Mucosa of descending colon (tissue), 3 donors: ENCODE data around the gene ZNF132. TPM values are rescaled to one million over a fixed set of nuclear protein-coding genes. Genes with fewer than 3 reads are reported as not detected.
"Not testable (repeated sequence)": the region's sequence is repeated elsewhere in the genome, so short reads cannot be mapped to it uniquely, and the experiment has no call there.

ENCODE experiments used
- ATAC-seq: fragments of 200-7000 bp; cut with Tn5 transposase; one replicate; pipeline ENCODE4 v1.9.1; 2020; ENCODE audit warnings: mild to moderate bottlenecking, moderate library complexity
- DNase-seq, 3 donors: peaks; one replicate each; pipeline ENCODE4 v3.0.0-alpha.2; 2020
- H3K36me3 ChIP-seq: fragments of 200-600 bp; one replicate; pipeline ENCODE4 v1.8.0; 2021; ENCODE audit warnings: low read depth, mild to moderate bottlenecking
- H3K4me1 ChIP-seq: fragments of 200-600 bp; one replicate; pipeline ENCODE4 v1.8.0; 2021; ENCODE audit warnings: low read depth, mild to moderate bottlenecking
- H3K4me3 ChIP-seq: fragments of 200-600 bp; one replicate; pipeline ENCODE4 v1.8.0; 2021; ENCODE audit warnings: mild to moderate bottlenecking
- H3K9me3 ChIP-seq: fragments of 200-600 bp; one replicate; pipeline ENCODE4 v1.8.0; 2021; ENCODE audit warnings: mild to moderate bottlenecking
- intact Hi-C, 2 donors: fragments of 100-400 bp; cut with DNase I in 1 of 2; cut with micrococcal nuclease in 1 of 2; formaldehyde crosslinking; loops; one replicate each; pipeline versions ENCODE4 v1.11.0 to v1.11.1; 2022; cut with DNase I, micrococcal nuclease
- total RNA-seq, 3 donors: library from RNA; stranded (reverse); fragmentation: NEBNext Ultra II Directional in 2 of 3; extraction: Animal tissue kit (Norgen Biotek cat#: 25700) in 2 of 3; gene quantifications; one replicate each; pipeline versions ENCODE4 v1.2.1 to v1.2.4, GENCODE V29; 2021 to 2023
- TF ChIP-seq, protein P1 (sequence below): fragments of 200-600 bp; IDR thresholded peaks from one replicate; pipeline ENCODE4 v1.8.0; 2022; ENCODE audit warnings: antibody characterized with exemption, mild to moderate bottlenecking
- donor health status: DM: no; HTN: no; CAD: no; lungs with moderate emphysema.
- donor health status: DM: no; HTN: no; CAD: no.
- donor health status: DM: no; HTN: yes; CAD: no.

Gene ZNF132
- total RNA-seq, 3 donors from 2014 or later = 1.5 to 9.8 (median 5.6) TPM

DNA sequence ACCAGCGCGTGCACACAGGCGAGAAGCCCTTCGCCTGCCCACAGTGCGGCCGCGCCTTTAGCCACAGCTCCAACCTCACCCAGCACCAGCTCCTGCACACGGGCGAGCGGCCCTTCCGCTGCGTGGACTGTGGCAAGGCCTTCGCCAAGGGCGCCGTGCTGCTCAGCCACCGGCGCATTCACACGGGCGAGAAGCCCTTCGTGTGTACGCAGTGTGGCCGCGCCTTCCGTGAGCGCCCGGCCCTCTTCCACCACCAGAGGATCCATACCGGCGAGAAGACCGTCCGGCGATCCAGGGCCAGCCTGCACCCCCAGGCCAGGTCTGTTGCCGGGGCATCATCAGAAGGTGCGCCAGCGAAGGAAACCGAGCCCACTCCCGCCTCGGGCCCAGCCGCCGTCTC, 31.8 kb upstream of the ZNF132 start:
- H3K36me3 ChIP-seq = no peaks in the 10 kb centered on the region
- DNase-seq = no peak

DNA sequence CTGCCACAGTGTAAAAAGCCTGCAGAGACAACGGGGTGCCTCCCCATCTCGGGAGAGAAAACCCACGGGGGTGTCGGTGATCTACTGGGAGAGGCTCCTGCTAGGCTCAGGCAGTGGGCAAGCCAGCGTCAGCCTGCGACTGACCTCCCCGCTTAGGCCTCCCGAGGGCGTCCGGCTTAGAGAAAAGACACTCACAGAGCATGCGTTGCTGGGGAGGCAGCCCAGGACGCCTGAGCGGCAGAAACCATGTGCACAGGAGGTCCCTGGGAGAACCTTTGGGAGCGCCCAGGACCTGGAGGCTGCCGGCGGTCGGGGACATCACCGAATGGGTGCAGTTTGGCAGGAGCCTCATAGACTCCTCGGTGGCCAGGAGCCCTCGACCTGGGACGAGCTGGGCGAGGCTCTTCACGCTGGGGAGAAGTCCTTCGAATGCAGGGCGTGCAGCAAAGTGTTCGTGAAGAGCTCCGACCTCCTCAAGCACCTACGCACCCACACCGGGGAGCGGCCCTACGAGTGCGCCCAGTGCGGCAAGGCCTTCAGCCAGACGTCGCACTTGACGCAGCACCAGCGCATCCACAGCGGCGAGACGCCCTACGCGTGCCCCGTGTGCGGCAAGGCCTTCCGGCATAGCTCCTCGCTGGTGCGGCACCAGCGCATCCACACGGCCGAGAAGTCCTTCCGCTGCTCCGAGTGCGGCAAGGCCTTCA, 31.0 kb upstream of the ZNF132 start:
- DNase-seq, H3K9me3 ChIP-seq, H3K36me3 ChIP-seq, intact Hi-C loops, H3K4me3 ChIP-seq, ATAC-seq: not testable (repeated sequence)
- peaks cover 13% of the 10 kb centered on the region for H3K4me1 ChIP-seq

More for the DNA sequence above, 31.8 kb upstream of the ZNF132 start:
- H3K4me3 ChIP-seq = no peak overlapping the region
- H3K4me1 ChIP-seq = peaks cover 12% of the 10 kb centered on the region
- TF ChIP-seq, protein P1, sequence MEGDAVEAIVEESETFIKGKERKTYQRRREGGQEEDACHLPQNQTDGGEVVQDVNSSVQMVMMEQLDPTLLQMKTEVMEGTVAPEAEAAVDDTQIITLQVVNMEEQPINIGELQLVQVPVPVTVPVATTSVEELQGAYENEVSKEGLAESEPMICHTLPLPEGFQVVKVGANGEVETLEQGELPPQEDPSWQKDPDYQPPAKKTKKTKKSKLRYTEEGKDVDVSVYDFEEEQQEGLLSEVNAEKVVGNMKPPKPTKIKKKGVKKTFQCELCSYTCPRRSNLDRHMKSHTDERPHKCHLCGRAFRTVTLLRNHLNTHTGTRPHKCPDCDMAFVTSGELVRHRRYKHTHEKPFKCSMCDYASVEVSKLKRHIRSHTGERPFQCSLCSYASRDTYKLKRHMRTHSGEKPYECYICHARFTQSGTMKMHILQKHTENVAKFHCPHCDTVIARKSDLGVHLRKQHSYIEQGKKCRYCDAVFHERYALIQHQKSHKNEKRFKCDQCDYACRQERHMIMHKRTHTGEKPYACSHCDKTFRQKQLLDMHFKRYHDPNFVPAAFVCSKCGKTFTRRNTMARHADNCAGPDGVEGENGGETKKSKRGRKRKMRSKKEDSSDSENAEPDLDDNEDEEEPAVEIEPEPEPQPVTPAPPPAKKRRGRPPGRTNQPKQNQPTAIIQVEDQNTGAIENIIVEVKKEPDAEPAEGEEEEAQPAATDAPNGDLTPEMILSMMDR = no peak
- no peak for ATAC-seq
- H3K9me3 ChIP-seq = no peaks in the 10 kb centered on the region
- intact Hi-C loops = no loop called here

DNA sequence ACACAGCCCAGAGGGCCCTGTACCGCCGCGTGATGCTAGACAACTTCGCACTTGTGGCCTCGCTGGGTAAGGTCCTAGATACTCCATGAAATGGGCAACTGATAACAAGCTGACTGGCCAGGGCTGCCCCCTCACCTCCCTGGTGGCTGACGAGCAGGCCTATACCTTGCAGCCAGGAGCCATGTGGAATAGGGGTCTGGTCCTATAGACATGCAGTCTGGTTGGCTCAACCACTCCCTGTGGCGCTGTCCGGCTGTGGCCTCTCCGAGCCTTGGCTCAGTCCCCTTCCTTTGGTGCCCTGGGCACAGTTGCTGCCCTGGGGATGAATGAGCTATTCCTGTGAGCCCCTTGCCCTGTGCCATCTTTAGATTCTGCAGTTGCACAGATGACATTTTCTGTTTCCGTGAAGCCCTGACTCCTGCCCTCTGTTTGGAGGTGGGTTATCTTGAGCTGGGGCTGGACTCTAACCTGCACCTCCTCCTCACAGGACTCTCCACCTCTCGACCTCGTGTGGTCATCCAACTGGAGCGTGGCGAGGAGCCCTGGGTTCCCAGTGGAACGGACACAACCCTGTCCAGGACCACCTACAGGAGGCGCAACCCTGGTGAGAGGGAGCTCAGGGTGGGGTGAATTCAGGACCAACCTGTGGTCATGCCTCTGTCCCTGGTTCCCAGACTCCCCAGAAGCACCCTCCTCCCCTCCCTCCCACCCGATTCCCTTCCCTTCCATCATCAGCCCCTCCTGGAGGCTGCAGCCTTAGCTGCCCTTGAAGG, 29.5 kb upstream of the ZNF132 start:
- Histone ChIP-seq H3K4me1 (peaks cover 7% of the 10 kb centered on the region), H3K36me3 (no peaks in the 10 kb centered on the region), H3K9me3 (no peaks in the 10 kb centered on the region), H3K4me3 (no peak overlapping the region)
- intact Hi-C loops = no loop called here
- DNase-seq (no peak), ATAC-seq (no peak)
- TF ChIP-seq, protein P1 = no peak

DNA sequence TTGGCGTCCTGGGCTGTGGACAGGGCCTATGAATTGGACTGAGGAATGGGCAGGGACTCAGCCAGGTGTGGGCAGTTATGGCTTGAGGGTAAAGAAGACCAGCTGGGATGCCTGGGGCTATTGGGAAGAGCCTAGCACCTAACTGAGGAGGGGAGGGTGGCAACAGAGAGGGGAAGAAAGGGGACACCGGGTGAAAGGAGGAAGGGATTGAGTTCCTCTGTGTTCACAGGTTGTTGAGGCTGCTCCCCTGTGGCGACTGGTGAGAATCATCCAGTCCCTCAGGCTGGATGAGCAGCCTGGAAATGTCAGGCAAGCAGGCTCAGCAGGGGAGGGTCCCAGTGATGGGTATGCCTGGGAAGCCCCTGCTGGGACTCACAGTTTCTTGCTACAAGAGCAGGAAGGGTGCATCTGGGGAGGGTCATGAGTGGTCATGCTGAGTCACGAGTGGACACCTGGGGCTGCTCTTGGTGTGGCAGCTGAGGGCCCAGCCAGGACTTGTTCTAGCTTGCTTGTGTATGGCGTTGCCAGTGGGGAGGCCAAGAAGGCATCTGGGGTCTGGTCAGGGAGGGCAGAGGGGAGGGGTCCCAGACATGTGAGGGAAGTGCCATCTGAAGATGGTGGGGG, 28.4 kb upstream of the ZNF132 start:
- peaks cover 7% of the 10 kb centered on the region for H3K4me1 ChIP-seq
- TF ChIP-seq, protein P1 = no peak
- ATAC-seq (no peak), DNase-seq (no peak)
- no peaks in the 10 kb centered on the region for H3K36me3 ChIP-seq
- H3K4me3 ChIP-seq = no peak overlapping the region
- intact Hi-C loops = no loop called here
- no peaks in the 10 kb centered on the region for H3K9me3 ChIP-seq

DNA sequence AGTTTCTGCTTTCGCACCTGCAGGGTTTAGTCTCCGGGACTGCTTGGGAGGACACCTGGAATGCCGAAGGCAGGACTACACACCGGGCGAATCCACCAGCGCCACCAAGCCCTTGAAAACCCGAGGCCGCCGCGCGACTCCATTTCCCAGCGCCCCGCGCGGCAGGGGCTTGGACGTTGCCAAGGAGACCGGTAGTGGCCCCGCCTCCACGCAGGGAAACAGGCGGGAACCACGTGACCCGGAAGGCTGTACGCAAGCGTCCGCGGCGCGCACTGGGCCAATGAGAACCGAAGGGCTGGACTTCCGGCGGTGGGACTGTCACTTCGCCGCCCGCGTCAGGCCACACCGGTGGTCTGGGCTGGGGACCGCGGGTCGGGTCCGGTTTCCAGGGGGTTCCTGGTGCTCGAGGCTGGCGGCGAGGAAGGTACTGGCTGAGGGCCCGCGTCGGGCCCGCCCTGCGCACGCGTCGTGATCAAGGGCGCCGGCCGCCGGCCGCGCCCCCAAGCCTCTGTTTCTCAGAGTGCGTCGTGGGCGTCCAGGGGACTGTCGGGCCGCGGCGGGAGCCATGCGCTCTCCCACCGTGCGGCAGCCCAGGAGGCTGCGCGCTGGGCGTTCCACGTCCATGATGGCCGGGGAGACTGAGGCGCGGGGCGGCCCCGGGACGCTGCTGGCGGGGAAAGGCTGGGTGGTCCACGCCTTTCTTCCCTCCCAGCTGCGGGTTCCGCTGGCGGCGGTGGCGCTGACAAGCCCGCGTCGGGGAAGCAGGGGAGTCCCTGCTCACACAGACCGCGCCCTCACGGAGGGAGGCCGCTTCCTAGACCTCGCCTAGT, 27.0 kb upstream of the ZNF132 start, which contains the start of gene ZNF324:
Gene ZNF324 (plus strand): TSS at position 321 of the 830 bp plus-strand sequence. CDS start 2,106 bp downstream, outside the sequence.
- peak; percentile 99 for DNase-seq
- H3K4me1 ChIP-seq = peaks cover 7% of the 10 kb centered on the region
- no peaks in the 10 kb centered on the region for H3K9me3 ChIP-seq
- TF ChIP-seq, protein P1 = peak; percentile 8
- ATAC-seq = peak; percentile 99
- H3K4me3 ChIP-seq = peak within 1 kb of the TSS; percentile 99
- H3K36me3 ChIP-seq = no peaks in the 10 kb centered on the region
- intact Hi-C loops = no loop called here
